ENCODE data around the gene C3. TPM values are rescaled to one million over a fixed set of nuclear protein-coding genes. Genes with fewer than 3 reads are reported as not detected.

Gene C3
- total RNA-seq, 2 donors from 2014 or later = 320 to 382 TPM

DNA sequence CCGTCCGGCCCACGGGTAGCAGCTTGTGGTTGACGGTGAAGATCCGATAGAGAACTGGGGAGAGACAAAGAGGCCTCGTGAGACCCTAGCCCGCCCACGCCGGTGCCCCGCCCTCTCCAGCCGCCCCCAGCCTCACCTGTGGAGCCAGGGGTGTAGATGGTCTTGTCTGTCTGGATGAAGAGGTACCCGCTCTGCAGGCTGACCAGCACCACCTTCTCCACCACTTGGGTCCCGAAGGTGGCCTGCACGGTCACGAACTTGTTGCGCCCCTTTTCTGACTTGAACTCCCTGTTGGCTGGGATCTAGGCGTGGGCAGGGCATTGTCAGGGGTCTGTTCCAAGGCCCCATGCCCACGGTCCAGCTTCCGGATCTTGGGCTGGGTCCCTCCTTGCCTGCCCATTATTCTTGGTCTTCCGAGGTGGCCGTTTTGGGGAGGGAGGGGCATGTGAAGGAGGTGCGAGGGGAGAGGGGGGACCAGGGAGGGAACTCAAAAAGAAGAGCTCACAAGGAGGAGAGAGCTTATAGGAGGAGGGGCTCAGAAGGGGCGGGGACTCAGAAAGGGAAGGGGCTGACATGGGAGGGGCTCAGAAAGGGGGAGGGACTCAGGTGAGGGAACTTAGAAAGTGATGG, 2.2 kb downstream of the C3 start:
- peaks cover 54% of the 10 kb centered on the region for H3K4me1 ChIP-seq
- ATAC-seq (no peak), DNase-seq (no peak)
- H3K27me3 ChIP-seq = no peaks in the 10 kb centered on the region
- no peak overlapping the region for H3K27ac ChIP-seq
- TF ChIP-seq CTCF (IDR thresholded peaks at IDR 0.05) = no peak
- TF ChIP-seq POLR2A (IDR thresholded peaks at IDR 0.05) = no peak
- no peaks in the 10 kb centered on the region for H3K9me3 ChIP-seq
- 73 to 79% methylated on average over 15 to 23 of the region's 23 CpGs for WGBS, 2 donors
- intact Hi-C loops (cut with DNase I) = no loop called here
- H3K4me3 ChIP-seq = no peak overlapping the region
- H3K36me3 ChIP-seq (replicated peaks in 1 of 2; ENCODE audit: insufficient read depth in 1 of 2, low read depth in 2 of 2) = peaks cover 0 to 4% of the 10 kb centered on the region in 2 donors

- Histone ChIP-seq H3K27me3 (no peaks in the 10 kb centered on the region), H3K4me3 (no peak overlapping the region), H3K4me1 (peaks cover 46% of the 10 kb centered on the region), H3K9me3 (no peaks in the 10 kb centered on the region), H3K27ac (no peak overlapping the region), H3K36me3 (replicated peaks in 1 of 2; ENCODE audit: insufficient read depth in 1 of 2, low read depth in 2 of 2) (peaks cover 0 to 4% of the 10 kb centered on the region in 2 donors)
- ATAC-seq = no peak
- 52 to 57% methylated on average over 4 of the region's 4 CpGs for WGBS, 2 donors
- intact Hi-C loops (cut with DNase I) = no loop called here
- DNase-seq = no peak
- TF ChIP-seq POLR2A (IDR thresholded peaks at IDR 0.05) (no peak), CTCF (IDR thresholded peaks at IDR 0.05) (no peak)
Observed at GRCh38 chr19:6717441-6717971, 2.9 kb downstream of the C3 start.

GRCh38 chr19:6717036-6717435, 3.4 kb downstream of the C3 start:
- WGBS, 2 donors = 75 to 79% methylated on average over 3 to 10 of the region's 10 CpGs
- no peak for TF ChIP-seq CTCF (IDR thresholded peaks at IDR 0.05)
- no peak for TF ChIP-seq POLR2A (IDR thresholded peaks at IDR 0.05)
- intact Hi-C loops (cut with DNase I) = no loop called here
- peaks cover 42% of the 10 kb centered on the region for H3K4me1 ChIP-seq
- no peak overlapping the region for H3K27ac ChIP-seq
- peaks cover 0 to 4% of the 10 kb centered on the region in 2 donors for H3K36me3 ChIP-seq (replicated peaks in 1 of 2; ENCODE audit: insufficient read depth in 1 of 2, low read depth in 2 of 2)
- no peaks in the 10 kb centered on the region for H3K9me3 ChIP-seq
- ATAC-seq = no peak
- DNase-seq = no peak
- H3K4me3 ChIP-seq = no peak overlapping the region
- no peaks in the 10 kb centered on the region for H3K27me3 ChIP-seq

GRCh38 chr19:6716610-6716970, 3.9 kb downstream of the C3 start:
- no peak for TF ChIP-seq POLR2A (IDR thresholded peaks at IDR 0.05)
- no peak for TF ChIP-seq CTCF (IDR thresholded peaks at IDR 0.05)
- peaks cover 37% of the 10 kb centered on the region for H3K4me1 ChIP-seq
- H3K4me3 ChIP-seq = no peak overlapping the region
- no peaks in the 10 kb centered on the region for H3K9me3 ChIP-seq
- intact Hi-C loops (cut with DNase I) = no loop called here
- WGBS, 2 donors = 80 to 82% methylated on average over 6 of the region's 6 CpGs
- DNase-seq = no peak
- H3K36me3 ChIP-seq (replicated peaks in 1 of 2; ENCODE audit: insufficient read depth in 1 of 2, low read depth in 2 of 2) = peaks cover 0 to 5% of the 10 kb centered on the region in 2 donors
- no peaks in the 10 kb centered on the region for H3K27me3 ChIP-seq
- H3K27ac ChIP-seq = no peak overlapping the region
- ATAC-seq = no peak
